T47D (cell line): Measurements from ENCODE around the gene ACTL9.

ENCODE experiments used
- DNase-seq, 2 experiments: peaks; one replicate each; pipeline versions ENCODE4 v3.0.0 to v3.0.0-alpha.2; 2011 to 2012; ENCODE audit warnings: low read depth in 1 of 2, low spot score in 1 of 2
- JUND ChIP-seq: IDR thresholded peaks from 2 replicates; pipeline ENCODE4 v1.6.1; 2012; ENCODE audit warnings: low read depth
- in situ Hi-C: cut with HindIII; loops from 2 replicates; pipeline ENCODE4 v1.10.0; 2016; ENCODE audit warnings: low sequenced_read_pairs, low pct_unique_long_range_greater_than_20kb

ACTL9 gene

DNA sequence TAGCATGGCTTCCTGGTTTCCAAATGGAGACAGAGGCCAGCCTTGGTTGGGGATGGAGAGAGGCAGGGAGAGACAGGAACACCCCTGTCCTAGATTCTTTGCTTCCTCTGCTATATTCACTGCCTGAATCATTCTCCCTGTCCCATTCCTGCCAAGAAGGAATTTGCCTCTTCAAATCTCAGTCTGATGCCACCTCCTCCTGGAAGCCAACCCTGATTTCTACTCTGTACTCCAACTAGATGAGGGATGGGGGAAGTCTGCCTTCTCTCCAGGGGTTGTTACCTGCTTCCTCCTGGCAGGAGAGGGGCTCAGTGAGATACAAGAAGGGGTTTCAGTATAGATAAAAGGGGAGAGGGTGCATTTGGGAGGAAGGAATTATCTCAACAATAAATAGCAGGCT lies 1.3 kb upstream of the ACTL9 start:
- in situ Hi-C loops: no loop called here
- DNase-seq: no peak
- TF ChIP-seq JUND: no peak

DNA sequence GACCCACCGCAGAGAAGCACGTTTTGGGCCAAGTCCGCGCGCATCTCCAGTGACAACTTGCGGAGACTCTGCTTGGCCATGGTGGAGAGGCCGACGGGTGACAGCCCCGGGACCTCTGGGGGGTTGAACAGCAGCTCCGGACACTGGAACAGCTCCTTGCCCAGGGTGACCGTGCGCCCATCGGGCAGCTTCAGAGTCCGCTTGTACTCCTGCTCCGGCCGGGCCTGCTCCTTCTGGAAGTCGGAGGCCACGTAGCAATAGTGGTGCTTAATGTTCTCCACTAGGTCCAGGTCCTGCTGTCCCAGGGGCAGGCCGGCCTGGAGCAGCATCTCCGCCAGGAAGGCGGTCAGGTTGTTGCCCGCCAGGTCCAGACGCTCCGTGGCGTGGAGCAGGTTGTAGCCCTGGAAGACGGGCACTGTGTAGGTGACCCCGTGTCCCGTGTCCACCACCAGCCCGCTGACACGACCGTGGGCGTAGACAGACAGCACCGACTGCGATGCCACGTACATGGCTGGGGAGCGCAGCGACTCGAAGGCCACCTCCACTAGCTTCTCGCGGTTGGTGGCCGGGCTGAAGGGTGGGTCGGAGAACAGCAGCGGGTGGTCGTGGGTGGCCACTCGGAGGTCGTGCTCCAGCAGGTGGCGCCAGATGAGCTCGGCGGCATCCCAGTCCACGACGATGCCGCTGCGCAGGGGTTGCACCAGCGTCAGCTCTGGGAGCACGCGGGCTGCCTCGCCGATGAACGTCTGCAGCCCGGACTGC lies 743 bp downstream of the ACTL9 start:
- DNase-seq: no peak
- in situ Hi-C loops: no loop called here
- TF ChIP-seq JUND: no peak

DNA sequence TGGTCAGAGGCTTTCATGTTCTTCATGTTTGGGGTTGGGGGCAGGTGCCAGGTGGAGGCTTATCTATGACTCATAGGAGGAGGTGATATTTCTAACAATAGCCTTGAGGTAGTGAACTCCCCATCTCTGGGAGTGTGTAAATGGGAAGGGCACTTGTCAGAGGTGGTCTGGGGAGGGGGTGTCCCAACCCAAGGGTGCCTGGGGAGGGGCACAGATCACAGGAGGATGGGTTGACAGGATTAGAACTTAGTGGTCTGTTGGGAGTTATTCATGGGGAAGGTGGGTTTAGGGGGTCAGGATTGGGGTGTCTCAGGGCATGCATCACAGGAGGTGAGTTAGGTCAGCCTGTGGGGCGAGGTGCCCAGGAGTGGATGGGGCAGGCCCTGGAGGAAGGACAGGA lies 1.6 kb downstream of the ACTL9 start:
- in situ Hi-C loops: no loop called here
- TF ChIP-seq JUND: no peak
- DNase-seq: no peak

DNA sequence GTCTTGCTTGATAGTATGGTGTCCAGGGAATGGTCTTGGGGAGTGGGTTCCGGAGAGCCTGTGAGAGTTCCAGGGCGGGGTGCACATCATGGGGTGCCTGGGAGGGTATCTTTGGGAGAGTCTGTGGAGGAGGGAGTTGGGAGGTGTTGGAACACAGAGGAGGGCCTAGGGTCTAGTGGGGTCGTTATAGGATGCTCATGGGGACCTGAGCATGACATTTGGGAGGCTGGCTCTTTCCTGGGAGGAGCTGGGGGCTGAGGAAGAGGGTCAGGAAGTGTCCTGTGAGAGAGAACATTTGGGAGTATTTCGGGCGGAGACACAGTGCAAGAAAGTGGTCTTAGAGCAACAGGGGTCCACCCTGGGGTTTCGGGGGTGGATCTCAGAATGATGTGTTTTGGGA lies 2.7 kb downstream of the ACTL9 start:
- DNase-seq: no peak
- TF ChIP-seq JUND: no peak
- in situ Hi-C loops: no loop called here

DNA sequence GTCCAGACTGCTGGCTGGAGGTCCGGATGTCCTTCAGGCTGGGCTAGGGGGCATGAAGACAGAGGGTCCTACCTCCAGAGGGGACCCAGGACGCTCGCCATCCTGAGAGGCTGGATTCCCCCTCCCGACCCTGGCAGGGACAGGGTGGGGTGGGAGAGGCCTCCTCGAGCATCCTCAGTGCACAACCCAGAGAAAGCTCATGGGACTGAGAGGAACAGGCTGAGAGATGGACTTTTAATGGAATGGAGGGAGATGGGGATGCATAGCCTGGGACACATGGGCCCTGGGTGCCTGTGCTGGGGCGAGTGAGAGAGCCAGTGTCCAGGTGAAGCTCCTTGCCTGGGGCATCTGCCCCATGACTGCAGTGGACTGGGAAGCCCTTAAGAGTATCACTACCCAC lies 3.1 kb downstream of the ACTL9 start:
- in situ Hi-C loops: no loop called here
- TF ChIP-seq JUND: no peak
- DNase-seq: no peak

DNA sequence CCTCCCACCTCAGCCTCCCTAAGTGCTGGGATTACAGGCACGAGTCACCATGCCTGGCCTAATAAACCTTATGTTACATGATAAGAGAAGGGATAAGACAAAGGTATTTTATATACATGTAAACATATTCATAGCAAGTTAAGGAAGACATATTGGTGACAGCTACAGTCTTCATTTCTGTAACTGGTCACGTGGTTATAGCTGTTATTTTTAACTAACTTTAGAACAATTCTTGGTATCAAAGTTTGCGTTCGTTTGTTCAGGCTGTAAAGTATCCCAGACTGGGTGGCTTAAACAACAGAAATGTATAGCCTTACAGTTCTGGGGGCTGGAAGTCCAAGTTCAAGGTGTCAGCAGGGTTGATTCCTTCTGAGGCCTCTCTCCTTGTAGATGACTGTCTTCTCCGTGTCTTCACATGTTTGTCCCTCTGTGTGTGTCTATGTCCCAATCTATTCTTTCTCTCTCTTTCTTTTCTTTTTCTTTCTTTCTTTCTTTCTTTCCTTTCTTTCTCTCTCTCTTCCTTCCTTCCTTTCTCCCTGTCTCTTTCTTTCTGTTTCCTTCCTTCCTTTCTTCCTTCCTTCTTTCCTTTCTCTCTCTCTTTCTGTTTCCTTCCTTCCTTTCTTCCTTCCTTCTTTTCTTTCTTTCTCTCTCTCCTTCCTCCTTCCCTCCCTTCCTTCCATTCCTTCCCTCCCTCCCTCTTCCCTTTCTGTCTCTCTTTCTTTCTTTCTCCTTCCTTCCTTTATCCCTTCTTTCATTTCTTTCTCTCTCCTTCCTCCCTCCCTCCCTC lies 7.6 kb downstream of the ACTL9 start:
- in situ Hi-C loops: no loop called here
- no peak for DNase-seq
- TF ChIP-seq JUND: no peak

DNA sequence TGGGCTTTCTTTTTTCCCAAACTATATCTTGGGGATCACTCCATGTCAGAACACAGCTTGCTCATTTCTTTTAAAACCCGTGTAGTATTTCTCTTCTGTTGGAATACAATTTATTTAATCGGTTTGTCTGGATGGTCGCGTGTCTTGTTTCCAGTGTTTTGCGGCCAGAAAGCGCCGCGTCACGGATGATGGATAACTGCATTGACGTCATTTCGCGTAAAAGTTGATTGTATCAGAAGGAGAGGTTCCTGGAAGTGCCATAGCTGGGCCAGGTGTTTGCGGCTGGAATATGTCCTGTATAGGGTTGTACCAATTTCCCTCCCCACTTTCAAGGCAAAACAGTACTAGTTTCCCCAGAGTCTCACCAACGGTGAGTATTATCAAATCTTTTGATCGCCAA lies 9.7 kb downstream of the ACTL9 start:
- TF ChIP-seq JUND: no peak
- no peak for DNase-seq
- in situ Hi-C loops: no loop called here

DNA sequence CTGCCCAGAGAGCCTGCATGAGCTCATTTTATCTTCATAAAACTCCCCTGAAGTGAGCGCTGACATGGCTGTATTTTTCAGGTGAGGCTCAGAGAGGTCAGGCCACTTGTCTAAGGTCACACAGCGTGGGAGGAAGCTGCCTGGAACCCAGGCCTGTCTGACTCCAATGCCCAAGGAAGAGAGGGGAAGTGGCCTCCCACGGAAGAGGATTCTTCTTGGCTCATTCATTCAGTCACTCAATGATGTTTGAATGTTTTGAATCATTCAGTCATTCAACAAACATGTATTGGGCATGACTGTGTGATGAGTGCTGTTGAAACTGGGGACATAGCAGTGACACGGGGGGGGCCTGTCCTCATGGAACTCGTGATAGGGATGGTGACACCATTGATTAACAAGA lies 12.0 kb downstream of the ACTL9 start:
- no peak for TF ChIP-seq JUND
- no peak for DNase-seq
- in situ Hi-C loops: no loop called here

DNA sequence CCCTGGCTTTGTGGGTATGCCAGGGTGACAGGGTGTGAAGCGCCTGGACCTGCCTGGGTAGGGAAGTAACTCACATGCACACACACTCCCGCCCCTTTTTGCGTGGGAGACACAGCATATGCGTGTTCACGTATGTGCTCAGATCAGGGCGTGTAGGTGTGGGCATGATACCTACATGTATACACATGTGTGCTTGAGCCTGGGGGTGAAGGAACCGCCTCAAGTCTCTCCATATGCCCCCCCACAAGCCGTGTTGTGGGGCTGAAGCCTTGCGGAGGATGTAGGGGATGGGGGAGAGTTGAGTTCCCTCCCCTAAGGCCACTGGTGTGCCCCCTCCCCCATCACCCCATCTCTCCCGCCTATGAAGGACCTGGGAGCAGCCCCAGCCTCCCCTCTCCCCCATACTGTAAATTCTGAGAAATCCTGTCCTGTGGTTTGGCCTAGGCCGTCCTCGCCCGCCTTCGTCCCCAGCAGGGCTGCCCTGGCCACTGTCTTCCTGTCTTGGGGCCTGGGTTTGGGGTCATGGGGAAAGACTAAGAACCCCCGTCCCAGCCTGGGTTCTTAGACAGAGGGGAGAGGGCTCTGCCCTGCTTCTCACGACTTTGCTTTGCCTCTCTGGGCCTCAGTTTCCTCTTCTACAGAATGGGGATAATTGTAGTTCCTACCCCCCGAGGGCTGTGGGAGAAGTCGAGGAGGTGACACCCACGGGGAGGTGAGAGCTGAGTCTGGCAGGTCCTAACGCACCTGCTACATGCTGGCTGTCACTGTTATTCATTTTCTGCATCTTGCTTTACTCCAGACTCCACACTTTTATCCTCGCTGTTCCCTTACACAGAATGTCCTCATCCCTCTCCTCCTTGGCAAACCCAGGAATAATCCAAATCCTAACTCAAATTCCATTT lies 14.3 kb downstream of the ACTL9 start:
- no peak for TF ChIP-seq JUND
- in situ Hi-C loops: no loop called here
- no peak for DNase-seq

DNA sequence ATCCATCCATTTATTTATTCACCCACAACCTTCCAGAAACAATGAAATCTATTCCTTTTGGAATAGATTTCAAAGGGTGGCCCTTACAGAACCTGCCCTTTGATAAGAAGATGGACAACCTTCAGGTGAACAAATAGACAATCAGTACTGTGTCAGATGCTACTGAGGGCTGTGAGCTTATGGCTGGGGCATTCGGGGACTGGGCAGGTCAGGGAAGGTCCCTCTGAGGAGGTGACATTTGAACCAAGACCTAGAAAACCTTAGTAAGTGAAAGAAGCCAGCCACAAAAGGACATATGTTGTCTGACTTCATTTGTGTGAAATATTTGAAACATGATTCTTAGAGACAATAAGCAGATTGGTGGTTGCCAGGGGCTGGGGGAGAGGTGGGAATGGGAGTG lies 15.7 kb downstream of the ACTL9 start:
- in situ Hi-C loops: no loop called here

DNA sequence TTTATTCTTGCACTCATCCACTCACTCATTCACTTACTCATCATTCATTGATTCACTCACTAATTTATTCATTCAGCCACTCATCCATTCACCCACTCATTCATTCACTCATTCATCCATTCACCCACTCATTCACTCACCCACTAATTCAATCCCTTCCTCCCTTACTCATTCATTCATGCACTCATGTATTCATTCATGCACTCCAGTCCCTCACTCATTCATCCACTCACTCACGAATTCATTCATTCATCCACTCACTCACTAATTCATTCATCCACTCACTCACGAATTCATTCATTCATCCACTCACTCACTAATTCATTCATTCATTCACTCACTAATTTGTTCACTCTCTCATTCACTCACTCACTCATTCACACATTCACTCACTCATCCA lies 16.1 kb downstream of the ACTL9 start:
- in situ Hi-C loops: no loop called here
- DNase-seq: no peak
- TF ChIP-seq JUND: no peak

More for the DNA sequence above, 15.7 kb downstream of the ACTL9 start:
- TF ChIP-seq JUND: no peak
- no peak for DNase-seq

DNA sequence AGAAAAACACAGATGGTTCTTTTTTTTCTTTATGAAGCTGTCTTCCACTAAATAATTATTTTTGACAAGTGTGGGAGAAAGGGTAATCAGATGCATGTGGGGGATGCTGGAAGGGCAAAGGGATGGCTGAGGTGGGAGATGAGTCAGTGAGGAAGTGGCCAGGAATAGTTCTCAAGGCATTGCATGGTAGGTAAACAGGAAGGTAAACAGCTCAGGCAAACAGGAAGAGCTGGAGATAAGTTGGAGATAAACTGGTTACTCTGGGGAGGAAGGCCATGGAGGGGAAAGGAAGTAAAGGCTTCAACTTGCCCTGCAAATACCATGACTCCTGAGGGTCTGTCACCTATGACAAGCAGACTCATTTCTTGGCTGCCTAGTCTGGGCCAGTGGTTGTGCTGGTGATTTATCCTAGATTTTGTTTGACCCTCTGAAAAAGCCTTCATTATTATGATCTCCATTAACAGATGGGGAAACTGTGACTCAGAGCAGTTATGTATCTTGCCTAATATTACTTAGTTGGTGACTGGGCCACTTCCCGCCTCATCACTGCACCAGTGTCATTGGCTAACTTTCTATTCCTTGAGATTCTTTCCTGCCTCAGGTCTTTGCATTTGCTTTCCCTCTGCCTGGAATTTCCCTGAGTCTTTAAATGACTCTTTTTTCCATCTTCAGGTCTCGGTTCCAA lies 17.1 kb downstream of the ACTL9 start:
- TF ChIP-seq JUND: no peak
- DNase-seq: no peak
- in situ Hi-C loops: no loop called here
